HPDE6-E6E7 (cell line): ENCODE measurements around the gene SMAGP.
"Not testable (repeated sequence)": the region's sequence is repeated elsewhere in the genome, so short reads cannot be mapped to it uniquely, and the experiment has no call there.

Experiments used
- DNase-seq: peaks from one replicate; pipeline ENCODE4 v3.0.0; 2011; ENCODE audit warnings: missing footprints; ENCODE audit errors: extremely low spot score

Gene SMAGP

GRCh38 chr12:51270067-51270950 lies at the start of gene SMAGP:
Gene SMAGP, minus strand, starts transcription at chr12:51270415. Its CDS starts 1,137 bp downstream, at chr12:51269278.
- DNase-seq = peak; percentile 57

DNA sequence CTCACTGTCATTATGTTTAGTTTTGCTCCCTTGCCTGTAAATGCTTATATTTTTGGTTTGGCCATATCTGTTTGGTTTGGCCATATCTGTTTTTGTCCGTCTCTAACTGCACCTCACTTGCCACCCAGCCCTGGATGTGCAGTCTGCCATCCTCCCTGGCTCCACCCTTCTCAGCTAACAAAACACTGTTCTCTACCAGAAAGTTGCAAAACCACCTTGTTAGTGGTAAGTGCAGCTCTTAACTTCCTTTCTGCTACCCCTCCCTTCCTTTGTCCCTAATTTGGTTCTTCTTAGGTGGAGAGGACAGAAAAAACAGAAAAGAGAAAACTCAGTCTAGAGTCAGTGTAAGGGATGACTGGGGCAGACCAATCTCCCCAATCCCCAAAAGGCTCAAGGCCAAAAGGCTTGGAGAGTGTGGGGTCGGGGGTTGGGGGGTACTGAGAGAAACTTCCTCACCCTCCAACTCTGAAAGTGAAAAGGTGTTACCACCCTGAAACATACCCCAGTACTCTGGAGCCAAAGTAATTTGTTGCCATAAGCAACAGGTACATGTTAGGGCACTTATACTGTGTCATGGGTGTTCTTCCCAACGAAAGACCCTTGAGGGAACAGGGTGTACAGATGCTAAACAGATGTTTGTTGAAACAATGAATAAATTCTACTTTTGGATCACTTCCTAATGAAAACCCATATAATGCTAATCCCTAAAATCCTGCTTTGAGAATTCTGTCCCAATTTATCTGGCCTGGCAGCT lies 48.8 kb upstream of the SMAGP start:
- no peak for DNase-seq

- DNase-seq = not testable (repeated sequence)
Measured at GRCh38 chr12:51318057-51318806, 48.0 kb upstream of the SMAGP start.

GRCh38 chr12:51311389-51311788 lies 41.2 kb upstream of the SMAGP start:
- no peak for DNase-seq

DNA sequence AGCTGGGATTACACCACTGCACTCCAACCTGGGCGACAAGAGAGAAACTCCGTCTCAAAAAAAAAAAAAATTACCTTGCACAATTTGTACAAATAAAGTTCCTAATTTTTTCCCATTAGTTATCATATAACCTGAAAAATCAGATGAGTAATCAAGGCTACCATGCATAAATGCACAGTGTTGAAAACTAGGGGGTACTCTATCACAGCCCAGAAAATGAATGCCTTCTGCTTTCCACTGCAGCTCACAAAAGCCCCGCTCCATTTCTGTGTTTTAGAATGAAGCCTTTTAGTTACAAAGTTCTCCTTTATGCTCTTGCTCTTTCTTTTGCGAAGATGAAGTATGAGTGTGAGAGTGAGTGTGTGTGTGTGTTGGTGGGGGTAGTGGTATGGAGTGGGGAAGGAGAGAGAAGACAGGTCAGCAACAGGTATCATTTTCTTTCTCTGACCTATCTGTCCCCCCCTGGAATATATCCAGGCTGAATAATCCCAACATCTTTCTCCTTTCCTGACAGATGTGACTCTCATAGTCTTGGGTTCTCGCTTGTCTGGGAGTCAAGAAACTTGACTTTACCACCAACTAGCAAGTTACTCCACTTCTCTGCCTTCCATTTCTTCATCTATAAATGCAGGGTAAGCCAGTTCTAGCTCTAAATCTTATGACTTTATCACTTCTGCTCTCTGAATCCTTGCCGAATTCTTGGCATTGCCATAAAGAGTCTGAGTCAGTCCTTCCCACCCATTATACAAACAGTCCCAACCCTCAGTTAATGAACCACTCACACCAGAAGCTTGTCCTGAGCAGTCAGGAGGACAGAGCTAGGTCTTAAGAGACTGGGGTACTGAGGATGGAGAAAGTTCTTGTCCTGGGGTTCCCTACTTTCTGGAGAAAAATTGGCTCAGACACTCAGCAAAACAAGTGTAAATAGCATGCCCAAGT lies 37.7 kb upstream of the SMAGP start:
- peak; percentile 81 for DNase-seq

DNA sequence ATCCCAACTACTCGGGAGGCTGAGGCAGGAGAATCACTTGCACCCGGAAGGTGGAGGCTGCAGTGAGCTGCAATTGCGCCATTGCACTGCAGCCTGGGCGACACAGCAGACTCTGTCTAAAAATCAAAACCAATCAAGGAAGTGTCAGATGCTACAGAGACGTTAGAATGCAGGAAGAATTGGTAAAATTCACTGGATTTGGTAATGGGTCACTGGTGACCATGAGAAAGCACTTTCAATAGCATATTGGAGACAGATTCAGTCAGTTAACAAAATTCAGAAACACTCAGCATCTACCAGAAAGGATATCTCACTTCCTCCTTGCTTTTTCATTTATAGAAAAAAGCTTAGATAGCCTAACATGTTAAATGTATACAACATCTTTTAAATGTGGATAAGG lies 36.3 kb upstream of the SMAGP start:
- DNase-seq = no peak

DNA sequence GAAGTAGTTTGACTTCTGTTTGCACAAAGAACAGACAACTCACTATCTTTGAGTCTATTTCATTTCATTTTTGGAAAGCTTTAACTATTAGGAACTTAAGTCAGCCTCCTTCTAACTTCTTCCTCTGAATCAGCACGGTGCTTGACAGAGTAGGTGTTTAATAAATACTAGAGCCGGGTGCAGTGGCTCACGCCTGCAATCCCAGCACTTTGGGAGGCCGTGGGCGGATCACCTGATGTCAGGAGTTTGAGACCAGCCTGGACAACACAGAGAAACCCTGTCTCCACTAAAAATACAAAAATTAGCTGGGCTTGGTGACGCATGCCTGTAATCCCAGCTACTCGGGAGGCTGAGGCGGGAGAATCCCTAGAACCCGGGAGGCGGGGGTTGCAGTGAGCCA lies 30.6 kb upstream of the SMAGP start:
- DNase-seq = not testable (repeated sequence)

DNA sequence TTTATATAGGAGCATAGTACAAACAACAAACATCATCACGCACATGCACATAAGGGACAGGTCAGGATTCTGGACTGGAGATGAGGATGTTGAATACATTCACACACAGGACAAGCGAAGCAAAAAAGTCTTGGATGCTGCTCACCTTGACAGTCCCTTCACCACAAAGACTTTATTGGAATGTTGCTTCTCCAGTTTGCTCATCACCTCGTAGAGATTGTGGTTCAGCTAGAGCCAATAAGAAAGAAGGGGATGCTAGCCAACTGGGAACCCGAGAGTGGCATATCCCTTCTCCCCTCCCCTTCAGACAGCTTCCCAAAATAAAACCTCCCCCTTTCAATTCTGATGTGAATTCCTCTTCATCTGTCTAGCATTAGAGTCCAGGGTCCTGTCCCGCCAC lies 25.4 kb upstream of the SMAGP start:
- no peak for DNase-seq

GRCh38 chr12:51294097-51294496 lies 23.9 kb upstream of the SMAGP start:
- DNase-seq = not testable (repeated sequence)

GRCh38 chr12:51293696-51294095 lies 23.5 kb upstream of the SMAGP start:
- DNase-seq = no peak

DNA sequence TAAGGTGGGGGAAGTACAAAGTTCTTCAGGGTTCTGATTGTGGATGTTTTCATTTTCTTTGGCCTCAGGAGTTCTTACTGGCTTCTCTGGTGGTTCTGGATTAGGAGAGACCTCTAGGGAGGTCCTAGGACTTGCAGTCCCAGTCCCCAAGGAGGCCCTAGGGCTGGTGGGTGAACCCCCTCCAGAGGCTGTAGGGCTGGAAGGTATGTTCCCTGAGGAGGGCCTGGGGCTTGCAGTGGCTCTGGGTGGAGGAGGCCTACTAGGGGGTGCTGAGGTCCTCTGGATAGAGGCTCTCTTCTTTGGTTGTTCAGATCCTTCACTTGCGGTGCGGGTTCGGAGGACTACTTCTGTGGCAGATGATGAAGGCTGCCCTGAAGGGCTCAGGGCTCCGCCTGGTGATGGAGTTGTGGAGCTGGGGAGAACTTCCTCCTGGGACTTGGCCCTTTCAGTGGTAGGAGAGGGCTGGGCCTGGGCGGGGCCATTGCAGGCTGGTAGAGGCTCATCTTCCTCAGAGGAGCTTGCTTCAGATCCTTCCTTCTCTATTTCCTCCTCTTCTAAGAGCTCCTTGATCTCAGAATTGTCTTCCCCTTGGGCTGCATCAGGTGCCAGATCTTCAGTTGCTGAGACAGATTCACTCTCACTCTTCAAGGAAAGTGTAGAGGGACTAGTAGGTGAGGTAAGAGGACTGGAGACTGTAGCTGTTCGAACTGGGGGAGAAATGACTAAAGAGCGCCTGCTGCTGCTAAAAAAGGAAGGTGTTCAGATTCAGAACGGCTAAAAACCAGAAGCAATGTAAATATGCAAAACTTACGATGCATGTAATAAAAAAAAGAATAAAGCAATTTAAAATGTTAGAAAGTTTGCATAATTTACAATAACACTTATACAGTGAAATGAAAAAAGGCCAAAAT lies 21.6 kb upstream of the SMAGP start:
- DNase-seq = not testable (repeated sequence)

DNA sequence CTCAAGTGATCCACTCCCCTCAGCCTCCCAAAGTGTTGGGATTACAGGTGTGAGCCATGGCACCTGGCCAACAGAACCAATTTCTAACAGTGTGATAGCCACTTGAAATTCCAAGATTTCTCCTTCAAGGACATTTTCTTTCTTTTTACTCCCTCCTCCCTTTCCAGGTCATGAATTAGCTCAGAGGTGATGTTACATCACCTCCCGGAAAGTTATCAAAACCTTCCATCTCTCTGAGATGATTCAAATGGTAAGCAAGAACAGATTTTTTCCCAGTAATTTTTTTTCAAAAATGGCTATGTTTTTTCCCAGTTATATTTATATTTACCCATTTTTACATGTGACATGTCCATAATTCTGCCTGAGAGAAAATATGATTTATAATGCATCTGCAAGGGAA lies 15.6 kb upstream of the SMAGP start:
- no peak for DNase-seq

GRCh38 chr12:51281202-51281924 lies 11.1 kb upstream of the SMAGP start:
- peak; percentile 62 for DNase-seq

- DNase-seq = no peak
Measured at GRCh38 chr12:51275088-51275487, 4.9 kb upstream of the SMAGP start.

DNA sequence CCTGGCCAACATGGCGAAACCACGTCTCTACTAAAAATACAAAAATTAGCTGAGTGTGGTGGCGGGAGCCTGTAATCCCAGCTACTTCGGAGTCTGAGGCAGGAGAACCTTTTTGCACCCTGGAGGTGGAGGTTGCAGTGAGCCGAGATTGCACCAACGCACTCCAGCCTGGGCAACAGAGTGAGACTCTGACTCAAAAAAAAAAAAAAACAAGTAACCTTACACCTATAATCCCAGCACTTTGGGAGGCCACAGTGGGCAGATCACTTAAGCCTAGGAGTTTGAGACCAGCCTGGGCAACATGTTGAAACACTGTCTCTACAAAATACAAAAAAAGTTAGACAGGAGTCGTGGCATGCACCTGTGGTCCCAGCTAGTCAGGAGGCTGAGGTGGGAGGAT lies 2.6 kb upstream of the SMAGP start:
- not testable (repeated sequence) for DNase-seq

- peak; percentile 74 for DNase-seq
Measured at GRCh38 chr12:51270951-51271518, 820 bp upstream of the SMAGP start.

GRCh38 chr12:51269174-51270066 lies 795 bp downstream of the SMAGP start:
- DNase-seq = peak; percentile 67

- no peak for DNase-seq
Measured at GRCh38 chr12:51265024-51265423, 5.2 kb downstream of the SMAGP start.
